NCI-H1436 treated with DMSO at 0.1 percent for 48 hours (cell line): Measurements from ENCODE around the gene TSC22D4.
"Not testable (repeated sequence)": the region's sequence is repeated elsewhere in the genome, so short reads cannot be mapped to it uniquely, and the experiment has no call there.

Source experiments
- DNase-seq: peaks from one replicate; lab custom pipeline; 2025; lab: John Stamatoyannopoulos, UW

The TSC22D4 gene

GRCh38 chr7:100478958-100479660, at the start of gene TSC22D4:
TSS of gene TSC22D4 (minus strand) at chr7:100479214. CDS start at chr7:100478038, 1,176 bp downstream.
- DNase-seq: peak; percentile 83

- DNase-seq: not testable (repeated sequence)
Observed at GRCh38 chr7:100528108-100528866, 49.3 kb upstream of the TSC22D4 start.

- DNase-seq: not testable (repeated sequence)
Observed at GRCh38 chr7:100523192-100523591, 44.2 kb upstream of the TSC22D4 start.

GRCh38 chr7:100521909-100522593, 43.0 kb upstream of the TSC22D4 start:
- DNase-seq: not testable (repeated sequence)

GRCh38 chr7:100521076-100521475, 42.1 kb upstream of the TSC22D4 start:
- DNase-seq: no peak

- DNase-seq: no peak
Observed at GRCh38 chr7:100520138-100520537, 41.1 kb upstream of the TSC22D4 start.

GRCh38 chr7:100519580-100519979, 40.6 kb upstream of the TSC22D4 start:
- no peak for DNase-seq

- no peak for DNase-seq
Observed at GRCh38 chr7:100517305-100517704, 38.3 kb upstream of the TSC22D4 start.

GRCh38 chr7:100516135-100516812, 37.3 kb upstream of the TSC22D4 start:
- DNase-seq: no peak

- no peak for DNase-seq
Observed at GRCh38 chr7:100515072-100515532, 36.1 kb upstream of the TSC22D4 start.

GRCh38 chr7:100513212-100513810, 34.3 kb upstream of the TSC22D4 start:
- no peak for DNase-seq

- no peak for DNase-seq
Observed at GRCh38 chr7:100510437-100511239, 31.6 kb upstream of the TSC22D4 start.

- no peak for DNase-seq
Observed at GRCh38 chr7:100509231-100509630, 30.2 kb upstream of the TSC22D4 start.

- DNase-seq: no peak
Observed at GRCh38 chr7:100506356-100506923, 27.4 kb upstream of the TSC22D4 start.

- DNase-seq: no peak
Observed at GRCh38 chr7:100504887-100505611, 26.0 kb upstream of the TSC22D4 start.

- not testable (repeated sequence) for DNase-seq
Observed at GRCh38 chr7:100504031-100504430, 25.0 kb upstream of the TSC22D4 start.

GRCh38 chr7:100500743-100501142, 21.7 kb upstream of the TSC22D4 start:
- not testable (repeated sequence) for DNase-seq

GRCh38 chr7:100496509-100496908, 17.5 kb upstream of the TSC22D4 start:
- DNase-seq: no peak

GRCh38 chr7:100493476-100494264, 14.7 kb upstream of the TSC22D4 start:
- DNase-seq: no peak
